Measurements from ENCODE around the gene RNASE3.
"Not testable (repeated sequence)": the region's sequence is repeated elsewhere in the genome, so short reads cannot be mapped to it uniquely, and the experiment has no call there.

Gene RNASE3

GRCh38 chr14:20891126-20891825 is at the start of gene RNASE3:
RNASE3 (plus strand) TSS chr14:20891385; CDS start chr14:20891687, 302 bp downstream.
- DNase-seq = peak; percentile 42

GRCh38 chr14:20846560-20846959 is 44.6 kb upstream of the RNASE3 start:
- peak; percentile 74 for DNase-seq

- DNase-seq = peak; percentile 68
Observed at GRCh38 chr14:20848316-20848954, 42.8 kb upstream of the RNASE3 start.

GRCh38 chr14:20848955-20849570 is 42.1 kb upstream of the RNASE3 start:
- DNase-seq = no peak

GRCh38 chr14:20853042-20853441 is 38.1 kb upstream of the RNASE3 start:
- DNase-seq = no peak

- DNase-seq = peak; percentile 76
Observed at GRCh38 chr14:20855652-20856291, 35.4 kb upstream of the RNASE3 start.

GRCh38 chr14:20857207-20857606 is 34.0 kb upstream of the RNASE3 start:
- DNase-seq = no peak

- DNase-seq = peak; percentile 65
Observed at GRCh38 chr14:20857630-20858261, 33.4 kb upstream of the RNASE3 start.

GRCh38 chr14:20866194-20866593 is 25.0 kb upstream of the RNASE3 start:
- DNase-seq = no peak

GRCh38 chr14:20866963-20867362 is 24.2 kb upstream of the RNASE3 start:
- no peak for DNase-seq

- peak; percentile 85 for DNase-seq
Observed at GRCh38 chr14:20873370-20874177, 17.6 kb upstream of the RNASE3 start.

- no peak for DNase-seq
Observed at GRCh38 chr14:20877016-20877415, 14.2 kb upstream of the RNASE3 start.

GRCh38 chr14:20878695-20879094 is 12.5 kb upstream of the RNASE3 start:
- DNase-seq = no peak

- DNase-seq = peak; percentile 67
Observed at GRCh38 chr14:20881229-20881628, 10.0 kb upstream of the RNASE3 start.

- DNase-seq = not testable (repeated sequence)
Observed at GRCh38 chr14:20882787-20883186, 8.4 kb upstream of the RNASE3 start.

- DNase-seq = peak; percentile 14
Observed at GRCh38 chr14:20888411-20888810, 2.8 kb upstream of the RNASE3 start.

GRCh38 chr14:20895322-20895721 is 4.1 kb downstream of the RNASE3 start:
- not testable (repeated sequence) for DNase-seq

GRCh38 chr14:20904393-20905029 is 13.3 kb downstream of the RNASE3 start:
- peak; percentile 39 for DNase-seq

GRCh38 chr14:20905676-20906075 is 14.5 kb downstream of the RNASE3 start:
- peak; percentile 60 for DNase-seq

GRCh38 chr14:20907214-20907613 is 16.0 kb downstream of the RNASE3 start:
- DNase-seq = no peak

GRCh38 chr14:20910822-20911221 is 19.6 kb downstream of the RNASE3 start:
- not testable (repeated sequence) for DNase-seq
